HL-60 (cell line): ENCODE data around the gene SRD5A3.

Experiments used
- DNase-seq, 2 experiments: peaks; one replicate each; pipeline ENCODE4 v3.0.0-alpha.2; 2010 to 2020; ENCODE audit warnings: low read depth in 1 of 2, low spot score in 1 of 2
- H3K27ac ChIP-seq: fragments of 250-450 bp; sonication (Bioruptor Pico); replicated peaks from 2 replicates; pipeline ENCODE4 v1.5.1; 2020; ENCODE audit warnings: mild to moderate bottlenecking, moderate library complexity
- H3K27me3 ChIP-seq: fragments of 250-450 bp; sonication (Bioruptor Pico); 2 replicates; pipeline ENCODE4 v1.5.1; 2021; ENCODE audit warnings: mild to moderate bottlenecking, moderate library complexity; ENCODE audit not compliant: insufficient read depth, poor library complexity, severe bottlenecking
- H3K4me3 ChIP-seq: replicated peaks from 2 replicates; pipeline ENCODE4 v1.5.1; 2011; ENCODE audit warnings: mild to moderate bottlenecking, control low read depth, low read length; ENCODE audit not compliant: insufficient read depth
- GABPA ChIP-seq: IDR thresholded peaks from 2 replicates; pipeline ENCODE4 v1.6.1; 2012; ENCODE audit warnings: low read depth
- POLR2AphosphoS5 ChIP-seq: IDR thresholded peaks from 2 replicates; pipeline ENCODE4 v1.6.1; 2012; ENCODE audit warnings: low read depth
- REST ChIP-seq: IDR thresholded peaks from 2 replicates; pipeline ENCODE4 v1.6.1; 2012; ENCODE audit warnings: low read depth; ENCODE audit not compliant: insufficient replicate concordance
- SPI1 ChIP-seq: IDR thresholded peaks from 2 replicates; pipeline ENCODE4 v1.6.1; 2012; ENCODE audit warnings: low read depth, mild to moderate bottlenecking, borderline replicate concordance
- TF ChIP-seq, protein P1 (sequence below): IDR thresholded peaks from one replicate; pipeline ENCODE4 v1.5.1; 2011; ENCODE audit warnings: low read length, control low read depth, inconsistent platforms; ENCODE audit not compliant: insufficient read depth

The SRD5A3 gene

DNA sequence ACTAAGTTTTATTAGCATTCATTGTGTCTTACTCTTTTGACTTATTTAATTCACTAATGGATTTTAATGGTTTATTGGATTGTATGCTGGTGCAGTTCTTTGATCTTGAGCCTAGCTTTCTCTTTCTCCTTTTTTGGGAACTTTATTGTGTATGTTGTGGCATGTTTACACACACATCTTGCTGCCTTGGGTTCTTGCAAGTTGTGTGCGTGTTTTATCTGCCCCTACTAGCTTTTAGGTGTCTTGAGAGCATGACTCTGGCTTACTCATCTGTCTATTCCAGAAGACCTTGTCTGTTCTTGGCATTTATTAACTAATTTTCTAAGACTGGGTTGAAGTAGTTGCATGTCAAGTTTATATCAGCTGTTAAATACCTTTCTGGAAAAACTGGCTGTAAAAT lies 52.4 kb downstream of the SRD5A3 start:
- H3K4me3 ChIP-seq = peak overlapping the region; percentile 87
- no peaks in the 10 kb centered on the region for H3K27me3 ChIP-seq
- TF ChIP-seq GABPA = no peak
- TF ChIP-seq, protein P1, sequence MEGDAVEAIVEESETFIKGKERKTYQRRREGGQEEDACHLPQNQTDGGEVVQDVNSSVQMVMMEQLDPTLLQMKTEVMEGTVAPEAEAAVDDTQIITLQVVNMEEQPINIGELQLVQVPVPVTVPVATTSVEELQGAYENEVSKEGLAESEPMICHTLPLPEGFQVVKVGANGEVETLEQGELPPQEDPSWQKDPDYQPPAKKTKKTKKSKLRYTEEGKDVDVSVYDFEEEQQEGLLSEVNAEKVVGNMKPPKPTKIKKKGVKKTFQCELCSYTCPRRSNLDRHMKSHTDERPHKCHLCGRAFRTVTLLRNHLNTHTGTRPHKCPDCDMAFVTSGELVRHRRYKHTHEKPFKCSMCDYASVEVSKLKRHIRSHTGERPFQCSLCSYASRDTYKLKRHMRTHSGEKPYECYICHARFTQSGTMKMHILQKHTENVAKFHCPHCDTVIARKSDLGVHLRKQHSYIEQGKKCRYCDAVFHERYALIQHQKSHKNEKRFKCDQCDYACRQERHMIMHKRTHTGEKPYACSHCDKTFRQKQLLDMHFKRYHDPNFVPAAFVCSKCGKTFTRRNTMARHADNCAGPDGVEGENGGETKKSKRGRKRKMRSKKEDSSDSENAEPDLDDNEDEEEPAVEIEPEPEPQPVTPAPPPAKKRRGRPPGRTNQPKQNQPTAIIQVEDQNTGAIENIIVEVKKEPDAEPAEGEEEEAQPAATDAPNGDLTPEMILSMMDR = no peak
- DNase-seq = no peak
- no peak overlapping the region; the same call in 1 of the 2 replicates for H3K27ac ChIP-seq

- DNase-seq = no peak
- no peak overlapping the region for H3K27ac ChIP-seq
- no peak for TF ChIP-seq SPI1
- TF ChIP-seq GABPA = no peak
- TF ChIP-seq, protein P1 = no peak
- TF ChIP-seq POLR2AphosphoS5 = no peak
- TF ChIP-seq REST = no peak
- H3K27me3 ChIP-seq = no peaks in the 10 kb centered on the region
- H3K4me3 ChIP-seq = peak overlapping the region; percentile 87
These were observed 52.9 kb downstream of the SRD5A3 start for GRCh38 chr4:55398966-55399365.

DNA sequence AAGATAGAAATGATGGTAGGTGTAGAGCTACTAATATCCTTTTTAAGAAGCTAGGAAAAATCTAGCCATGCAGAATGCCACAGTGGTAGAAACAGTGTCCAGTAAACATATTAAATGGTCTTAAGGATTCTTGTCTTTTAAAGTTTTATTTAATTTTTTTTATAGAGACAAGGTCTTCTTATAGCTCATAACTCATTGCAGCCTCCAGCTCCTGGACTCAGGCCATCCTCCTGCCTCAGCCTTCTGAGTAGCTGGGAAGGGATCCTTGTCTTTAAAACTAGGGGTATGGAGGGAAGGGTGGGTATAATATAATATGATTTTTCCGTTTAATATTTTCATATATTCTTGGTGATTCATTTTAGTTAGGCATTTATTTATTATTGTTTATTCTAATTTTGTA lies 53.5 kb downstream of the SRD5A3 start:
- TF ChIP-seq GABPA (no peak), POLR2AphosphoS5 (no peak), SPI1 (no peak), REST (no peak)
- TF ChIP-seq, protein P1 = no peak
- no peak for DNase-seq
- Histone ChIP-seq H3K27me3 (no peaks in the 10 kb centered on the region), H3K27ac (no peak overlapping the region), H3K4me3 (no peak overlapping the region)

DNA sequence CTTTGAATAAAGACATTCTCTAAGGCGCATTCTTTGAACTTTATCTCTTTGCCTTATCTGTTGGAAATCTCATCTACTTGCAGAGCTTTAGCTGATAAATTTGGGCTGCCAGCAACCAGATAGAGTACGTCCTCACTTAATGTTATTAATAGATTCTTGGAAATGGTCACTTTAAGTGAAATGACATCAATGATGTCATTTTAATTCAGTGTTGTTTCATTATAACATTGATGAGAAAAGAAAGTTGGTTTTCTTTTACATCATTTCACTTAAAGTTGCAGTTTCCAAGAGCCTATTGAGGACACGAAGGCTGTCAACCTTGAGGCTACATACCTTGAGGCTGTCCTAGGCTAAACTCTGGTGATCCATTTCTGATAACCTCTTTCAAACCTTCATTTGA lies 59.0 kb downstream of the SRD5A3 start:
- no peak for DNase-seq
- no peak overlapping the region for H3K4me3 ChIP-seq
- TF ChIP-seq REST (no peak), SPI1 (no peak), POLR2AphosphoS5 (no peak), GABPA (no peak)
- TF ChIP-seq, protein P1 = no peak
- no peak overlapping the region for H3K27ac ChIP-seq
- no peaks in the 10 kb centered on the region for H3K27me3 ChIP-seq
